Measurements from ENCODE around the gene GATM.
A peak's percentile ranks its signal among the peaks of the same experiment; 100 is the strongest.
"Not testable (repeated sequence)": the region's sequence is repeated elsewhere in the genome, so short reads cannot be mapped to it uniquely, and the experiment has no call there.

Gene GATM

GRCh38 chr15:45373976-45374375 lies 4.4 kb downstream of the GATM start:
- no peak overlapping the region for H3K4me3 Mint-ChIP-seq
- H3K36me3 Mint-ChIP-seq = no peaks in the 10 kb centered on the region
- H3K27ac Mint-ChIP-seq = no peak overlapping the region
- H3K27me3 Mint-ChIP-seq = peaks cover 40% of the 10 kb centered on the region
- H3K9me3 Mint-ChIP-seq = no peaks in the 10 kb centered on the region
- peaks cover 22% of the 10 kb centered on the region for H3K4me1 Mint-ChIP-seq

DNA sequence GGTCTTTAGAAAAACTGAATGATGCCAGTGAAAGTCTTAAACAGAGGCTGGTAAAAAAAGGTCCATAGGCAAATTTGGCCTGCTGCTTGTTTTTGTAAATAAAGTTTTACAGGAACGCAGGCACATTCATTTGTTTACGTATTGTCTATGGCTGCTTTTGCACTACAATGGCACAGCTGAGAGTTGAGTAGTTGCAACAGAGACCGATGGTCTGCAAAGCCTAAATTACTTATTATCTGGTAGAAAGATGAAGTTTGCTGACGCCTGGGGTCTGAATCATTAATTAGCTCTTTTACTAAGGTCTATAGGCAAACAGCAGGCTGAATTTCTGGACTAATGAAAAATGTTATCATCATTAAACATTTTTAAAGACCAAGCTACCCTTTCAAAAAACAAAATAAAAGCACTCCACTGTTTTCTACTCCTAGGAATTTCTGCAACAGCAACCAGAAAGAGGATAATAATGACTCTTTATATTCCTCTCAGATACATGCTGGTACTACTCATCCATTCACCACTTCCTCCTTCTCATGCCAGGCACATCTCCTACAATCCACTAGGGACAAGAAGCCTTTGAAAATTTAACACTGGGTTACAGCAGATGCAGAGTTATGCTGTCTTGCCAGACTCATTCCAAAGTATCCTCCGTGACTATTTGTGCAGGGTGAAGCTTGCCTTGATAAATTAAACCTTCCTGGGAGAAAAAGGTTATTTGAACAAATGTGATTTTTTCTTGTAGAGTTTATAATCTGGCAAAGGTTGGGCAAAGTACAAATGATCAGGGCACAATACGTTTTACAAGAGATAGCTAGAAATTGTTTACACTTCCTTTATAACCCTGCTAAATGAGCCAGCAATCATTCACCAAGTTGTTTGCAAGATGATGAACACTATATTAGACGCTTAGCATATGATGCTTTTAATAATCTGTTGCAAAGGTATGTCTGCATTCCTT lies 6.0 kb downstream of the GATM start:
- Mint-ChIP-seq H3K4me3 (no peak overlapping the region), H3K27me3 (peaks cover 33% of the 10 kb centered on the region), H3K4me1 (peaks cover 15% of the 10 kb centered on the region), H3K9me3 (no peaks in the 10 kb centered on the region), H3K36me3 (no peaks in the 10 kb centered on the region), H3K27ac (no peak overlapping the region)

DNA sequence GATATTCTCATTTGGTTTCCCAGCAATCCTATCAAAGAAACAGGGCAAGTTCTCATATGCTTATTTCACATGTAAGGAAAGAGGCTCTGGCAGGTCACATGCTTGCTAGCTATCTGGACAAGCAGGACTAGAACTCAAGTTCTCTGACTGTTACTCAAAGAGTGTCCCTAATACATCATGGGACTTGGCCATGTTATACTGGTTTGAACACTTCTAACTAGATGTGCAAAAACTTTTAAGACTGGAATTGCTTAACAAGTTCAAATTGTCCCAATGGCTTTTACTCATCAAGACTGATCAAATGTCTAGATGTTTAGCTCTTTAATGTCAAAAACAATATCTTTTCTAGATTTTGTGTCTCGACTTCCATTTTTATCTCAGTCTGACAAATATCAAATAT lies 6.8 kb downstream of the GATM start:
- Mint-ChIP-seq H3K9me3 (no peaks in the 10 kb centered on the region), H3K4me3 (no peak overlapping the region), H3K4me1 (peaks cover 7% of the 10 kb centered on the region), H3K27ac (no peak overlapping the region), H3K36me3 (no peaks in the 10 kb centered on the region), H3K27me3 (peaks cover 28% of the 10 kb centered on the region)

GRCh38 chr15:45370042-45370441 lies 8.3 kb downstream of the GATM start:
- H3K4me3 Mint-ChIP-seq, H3K9me3 Mint-ChIP-seq, H3K36me3 Mint-ChIP-seq, H3K27ac Mint-ChIP-seq, H3K4me1 Mint-ChIP-seq: not testable (repeated sequence)
- H3K27me3 Mint-ChIP-seq = peaks cover 16% of the 10 kb centered on the region

GRCh38 chr15:45367222-45367621 lies 11.1 kb downstream of the GATM start:
- H3K9me3 Mint-ChIP-seq, H3K27me3 Mint-ChIP-seq, H3K36me3 Mint-ChIP-seq, H3K27ac Mint-ChIP-seq, H3K4me1 Mint-ChIP-seq, H3K4me3 Mint-ChIP-seq: not testable (repeated sequence)

GRCh38 chr15:45364271-45364670 lies 14.1 kb downstream of the GATM start:
- H3K4me3 Mint-ChIP-seq = no peak overlapping the region

GRCh38 chr15:45363801-45364200 lies 14.5 kb downstream of the GATM start:
- no peak overlapping the region for H3K4me3 Mint-ChIP-seq
- H3K27ac Mint-ChIP-seq = no peak overlapping the region
- no peaks in the 10 kb centered on the region for H3K9me3 Mint-ChIP-seq
- H3K36me3 Mint-ChIP-seq = peaks cover 3% of the 10 kb centered on the region
- H3K4me1 Mint-ChIP-seq = no peaks in the 10 kb centered on the region
- H3K27me3 Mint-ChIP-seq = peaks cover 1% of the 10 kb centered on the region

More at GRCh38 chr15:45364271-45364670, 14.1 kb downstream of the GATM start:
- Mint-ChIP-seq H3K27ac (no peak overlapping the region), H3K36me3 (peaks cover 3% of the 10 kb centered on the region), H3K4me1 (no peaks in the 10 kb centered on the region), H3K27me3 (peaks cover 1% of the 10 kb centered on the region), H3K9me3 (no peaks in the 10 kb centered on the region)

GRCh38 chr15:45363334-45363733 lies 15.0 kb downstream of the GATM start:
- no peak overlapping the region for H3K4me3 Mint-ChIP-seq
- H3K27ac Mint-ChIP-seq = no peak overlapping the region
- H3K4me1 Mint-ChIP-seq = no peaks in the 10 kb centered on the region
- H3K36me3 Mint-ChIP-seq = peaks cover 3% of the 10 kb centered on the region
- H3K9me3 Mint-ChIP-seq = no peaks in the 10 kb centered on the region
- H3K27me3 Mint-ChIP-seq = peaks cover 1% of the 10 kb centered on the region

- H3K9me3 Mint-ChIP-seq = no peaks in the 10 kb centered on the region
- H3K27me3 Mint-ChIP-seq = peaks cover 1% of the 10 kb centered on the region
- H3K36me3 Mint-ChIP-seq = peaks cover 3% of the 10 kb centered on the region
- no peaks in the 10 kb centered on the region for H3K4me1 Mint-ChIP-seq
- no peak overlapping the region for H3K4me3 Mint-ChIP-seq
- no peak overlapping the region for H3K27ac Mint-ChIP-seq
Measured at GRCh38 chr15:45362419-45362818, 15.9 kb downstream of the GATM start.

DNA sequence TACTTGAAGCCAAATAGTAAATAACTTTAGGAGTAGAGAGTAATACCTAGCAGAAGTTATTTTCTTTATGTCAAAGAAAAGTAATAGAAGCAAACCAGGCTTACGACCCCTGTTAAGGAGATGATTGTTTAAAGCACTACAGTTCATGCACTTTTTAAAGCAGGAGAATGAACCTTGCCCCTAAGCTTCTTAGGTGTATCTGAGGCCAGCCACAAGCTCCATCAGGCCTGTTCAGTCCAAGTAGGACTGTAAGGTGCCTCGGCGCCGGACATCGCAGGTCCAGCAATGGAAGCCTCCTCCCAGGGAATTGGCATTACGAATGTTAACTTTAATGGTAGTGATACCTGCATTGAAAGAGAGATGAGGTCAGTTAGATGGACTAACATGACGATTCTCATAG lies 16.5 kb downstream of the GATM start:
- Mint-ChIP-seq H3K4me1 (no peaks in the 10 kb centered on the region), H3K27ac (peak overlapping the region; percentile 51), H3K36me3 (peaks cover 3% of the 10 kb centered on the region), H3K27me3 (peaks cover 1% of the 10 kb centered on the region), H3K4me3 (no peak overlapping the region), H3K9me3 (no peaks in the 10 kb centered on the region)

DNA sequence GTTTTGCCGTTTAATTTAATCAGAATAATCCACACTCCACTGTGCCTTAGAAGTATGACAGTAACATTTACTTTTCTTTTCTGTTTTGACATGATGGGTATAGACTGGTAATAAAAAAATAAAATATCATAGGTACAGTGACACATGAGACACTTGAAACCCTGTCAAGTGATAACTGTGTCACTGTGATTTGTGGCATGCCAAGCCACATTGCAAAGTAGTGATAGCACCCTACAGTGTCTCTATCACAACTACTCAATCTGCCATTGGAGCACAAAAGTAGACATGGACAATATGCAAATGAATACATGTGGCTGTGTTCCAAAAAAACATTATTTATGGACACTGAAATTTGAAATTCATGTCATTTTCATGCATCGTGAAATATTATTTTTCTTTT lies 22.5 kb downstream of the GATM start:
- Mint-ChIP-seq H3K27ac (no peak overlapping the region), H3K4me1 (no peaks in the 10 kb centered on the region), H3K27me3 (no peaks in the 10 kb centered on the region), H3K4me3 (no peak overlapping the region), H3K9me3 (no peaks in the 10 kb centered on the region), H3K36me3 (no peaks in the 10 kb centered on the region)

DNA sequence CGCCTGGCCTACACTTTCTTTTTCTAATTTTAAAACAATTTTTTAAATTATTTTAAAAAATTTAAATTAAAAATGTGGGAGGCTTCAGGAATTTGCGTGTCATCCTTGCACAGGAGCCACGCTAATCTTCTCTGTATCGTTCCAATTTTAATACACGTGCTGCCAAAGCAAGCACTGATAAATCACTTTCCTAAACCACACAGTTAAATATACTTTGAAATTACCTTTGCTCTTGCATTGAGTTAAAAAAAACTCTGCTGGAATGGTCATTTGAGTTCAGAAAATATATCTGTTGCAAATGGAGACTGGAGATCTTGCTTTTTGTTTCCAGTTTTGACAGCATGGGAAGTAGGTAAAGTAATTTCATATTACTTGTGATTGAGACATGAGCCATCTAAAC lies 23.6 kb downstream of the GATM start:
- H3K4me1 Mint-ChIP-seq = no peaks in the 10 kb centered on the region
- no peak overlapping the region for H3K27ac Mint-ChIP-seq
- no peaks in the 10 kb centered on the region for H3K36me3 Mint-ChIP-seq
- no peaks in the 10 kb centered on the region for H3K27me3 Mint-ChIP-seq
- H3K9me3 Mint-ChIP-seq = no peaks in the 10 kb centered on the region
- no peak overlapping the region for H3K4me3 Mint-ChIP-seq

DNA sequence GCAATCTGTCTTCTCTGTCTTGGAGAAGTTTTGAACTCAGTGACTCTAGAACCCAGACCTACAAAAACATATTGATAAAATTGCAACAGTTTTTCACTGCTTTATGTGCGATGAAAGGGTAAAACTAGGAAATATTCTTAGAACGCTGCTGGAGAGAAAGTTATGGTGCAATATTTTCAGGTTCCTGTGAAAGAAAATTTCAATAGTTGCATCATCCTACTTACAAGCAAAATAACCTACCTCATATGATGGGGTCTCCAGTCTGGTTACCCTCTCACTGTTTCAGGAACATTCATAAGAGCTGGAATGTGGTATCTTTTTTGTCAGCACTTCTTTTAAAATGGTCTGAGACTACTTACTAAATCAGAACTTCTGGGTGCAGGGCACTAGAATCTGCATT lies 27.1 kb downstream of the GATM start:
- H3K27ac Mint-ChIP-seq = no peak overlapping the region
- no peaks in the 10 kb centered on the region for H3K4me1 Mint-ChIP-seq
- H3K9me3 Mint-ChIP-seq = no peaks in the 10 kb centered on the region
- H3K27me3 Mint-ChIP-seq = peaks cover 19% of the 10 kb centered on the region
- H3K36me3 Mint-ChIP-seq = no peaks in the 10 kb centered on the region
- H3K4me3 Mint-ChIP-seq = no peak overlapping the region

DNA sequence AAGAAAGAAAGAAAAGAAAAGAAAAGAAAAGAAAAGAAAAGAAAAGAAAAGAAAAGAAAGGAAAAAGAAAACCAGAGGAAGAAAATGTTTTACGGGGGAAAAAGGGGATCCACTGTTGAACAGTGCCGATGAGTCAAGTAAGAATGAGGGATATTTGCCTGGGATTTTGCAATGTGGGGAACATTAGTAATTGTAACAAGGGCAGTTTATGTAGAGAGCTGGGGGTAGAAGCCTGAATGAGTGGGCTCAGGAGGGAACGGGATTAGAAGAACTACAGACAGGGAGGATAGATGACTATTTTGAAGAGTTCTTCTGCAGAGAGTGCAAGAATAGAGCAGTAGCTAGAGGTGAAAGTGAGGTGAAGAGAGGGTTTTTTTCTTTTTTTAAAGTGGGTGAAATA lies 28.7 kb downstream of the GATM start:
- Mint-ChIP-seq H3K36me3 (no peaks in the 10 kb centered on the region), H3K27ac (no peak overlapping the region), H3K4me1 (no peaks in the 10 kb centered on the region), H3K9me3 (no peaks in the 10 kb centered on the region), H3K27me3 (peaks cover 19% of the 10 kb centered on the region), H3K4me3 (no peak overlapping the region)

DNA sequence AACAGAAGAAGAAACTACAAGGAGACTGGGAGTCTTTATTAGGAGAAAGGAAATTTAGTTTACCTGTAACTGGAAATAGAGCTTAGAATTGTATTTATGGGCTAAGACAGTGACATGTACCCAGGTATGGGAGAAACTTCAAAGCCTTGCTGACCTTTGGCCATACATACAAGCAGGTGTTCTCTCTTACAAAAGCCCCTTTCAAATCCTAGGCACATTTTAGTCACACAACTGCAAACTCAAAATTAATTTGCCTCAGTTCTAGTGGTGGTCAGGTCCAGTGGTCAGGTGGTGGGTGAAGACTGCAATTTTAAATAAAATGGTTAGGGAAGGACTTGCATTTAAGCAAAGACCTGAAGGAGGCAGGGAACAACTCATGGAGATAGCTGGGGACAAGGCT lies 30.4 kb downstream of the GATM start:
- Mint-ChIP-seq H3K27ac (no peak overlapping the region), H3K4me1 (no peaks in the 10 kb centered on the region), H3K9me3 (no peaks in the 10 kb centered on the region), H3K4me3 (no peak overlapping the region), H3K36me3 (no peaks in the 10 kb centered on the region), H3K27me3 (peaks cover 19% of the 10 kb centered on the region)

- Mint-ChIP-seq H3K27ac (no peak overlapping the region), H3K4me1 (no peaks in the 10 kb centered on the region), H3K36me3 (no peaks in the 10 kb centered on the region), H3K27me3 (peaks cover 19% of the 10 kb centered on the region), H3K4me3 (no peak overlapping the region), H3K9me3 (no peaks in the 10 kb centered on the region)
Measured at GRCh38 chr15:45347033-45347432, 31.3 kb downstream of the GATM start.

DNA sequence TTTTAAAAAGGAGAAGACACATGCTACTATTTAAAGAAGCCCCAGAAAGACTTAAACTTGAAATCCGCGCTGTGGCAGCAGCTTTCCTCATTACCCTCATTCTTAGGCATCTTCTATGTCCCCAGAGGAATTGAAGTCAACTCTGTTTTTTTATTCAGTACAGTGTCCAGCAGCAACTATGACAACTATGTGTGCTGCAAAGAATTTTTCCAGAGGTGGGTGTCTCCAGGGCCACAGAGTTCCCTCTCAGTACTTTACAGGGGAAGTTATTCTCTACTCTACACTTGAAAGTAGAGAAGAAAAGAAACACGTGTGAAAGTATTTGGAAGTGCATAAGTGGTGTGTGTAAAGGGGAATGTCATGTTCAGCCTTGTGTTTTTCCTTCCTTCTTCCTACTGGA lies 32.0 kb downstream of the GATM start:
- Mint-ChIP-seq H3K27me3 (peaks cover 19% of the 10 kb centered on the region), H3K9me3 (no peaks in the 10 kb centered on the region), H3K4me1 (no peaks in the 10 kb centered on the region), H3K36me3 (no peaks in the 10 kb centered on the region), H3K27ac (no peak overlapping the region), H3K4me3 (no peak overlapping the region)
